WTC11 (cell line): ENCODE data around the gene CLIC5.

Experiments used
- AFF4 ChIP-seq: sonication (generic); formaldehyde crosslinking; IDR thresholded peaks from 2 replicates; pipeline ENCODE4 v1.8.1; 2023; ENCODE audit warnings: mild to moderate bottlenecking, missing genetic modification reagents, borderline replicate concordance
- ATF6 ChIP-seq: sonication (generic); formaldehyde crosslinking; IDR thresholded peaks from 2 replicates; pipeline ENCODE4 v1.8.1; 2023; ENCODE audit warnings: mild to moderate bottlenecking, missing genetic modification reagents
- CREB1 ChIP-seq: sonication (generic); formaldehyde crosslinking; IDR thresholded peaks from 2 replicates; pipeline ENCODE4 v1.8.0; 2023; ENCODE audit warnings: mild to moderate bottlenecking, missing genetic modification reagents
- CREM ChIP-seq: sonication (generic); formaldehyde crosslinking; IDR thresholded peaks from 2 replicates; pipeline ENCODE4 v1.8.1; 2022; ENCODE audit warnings: mild to moderate bottlenecking, missing genetic modification reagents, moderate library complexity
- CTCF ChIP-seq: fragments of 200-600 bp; IDR thresholded peaks from 2 replicates; pipeline ENCODE4 v1.8.0; 2022; ENCODE audit warnings: antibody characterized with exemption
- ETV6 ChIP-seq: sonication (generic); formaldehyde crosslinking; IDR thresholded peaks from 2 replicates; pipeline ENCODE4 v1.8.1; 2022; ENCODE audit warnings: mild to moderate bottlenecking, missing genetic modification reagents
- FOXJ3 ChIP-seq: sonication (generic); formaldehyde crosslinking; IDR thresholded peaks from 2 replicates; pipeline ENCODE4 v1.9.0; 2021; ENCODE audit warnings: missing genetic modification reagents, mild to moderate bottlenecking, borderline replicate concordance
- NR3C1 ChIP-seq: sonication (generic); formaldehyde crosslinking; conservative IDR thresholded peaks from 2 replicates; pipeline ENCODE4 v1.8.1; 2023; ENCODE audit warnings: low read depth, mild to moderate bottlenecking, missing genetic modification reagents
- SP1 ChIP-seq: sonication (generic); formaldehyde crosslinking; conservative IDR thresholded peaks from 2 replicates; pipeline ENCODE4 v1.8.1; 2022; ENCODE audit warnings: missing genetic modification reagents
- ZNF138 ChIP-seq: sonication (generic); formaldehyde crosslinking; conservative IDR thresholded peaks from 2 replicates; pipeline ENCODE4 v1.8.1; 2022; ENCODE audit warnings: mild to moderate bottlenecking, moderate library complexity, missing genetic modification reagents
- TF ChIP-seq, protein P1 (sequence below): sonication (generic); formaldehyde crosslinking; IDR thresholded peaks from 2 replicates; pipeline ENCODE4 v1.8.1; 2023; ENCODE audit warnings: mild to moderate bottlenecking, missing genetic modification reagents, moderate library complexity
- TF ChIP-seq, protein P2 (sequence below): sonication (generic); formaldehyde crosslinking; IDR thresholded peaks from 2 replicates; pipeline ENCODE4 v1.8.1; 2022; ENCODE audit warnings: mild to moderate bottlenecking, missing genetic modification reagents, moderate library complexity, borderline replicate concordance
- TF ChIP-seq, protein P3 (sequence below): sonication (generic); formaldehyde crosslinking; IDR thresholded peaks from 2 replicates; pipeline ENCODE4 v1.8.0; 2022; ENCODE audit warnings: mild to moderate bottlenecking, missing genetic modification reagents
- TF ChIP-seq, protein P4 (sequence below): sonication (generic); formaldehyde crosslinking; IDR thresholded peaks from 2 replicates; pipeline ENCODE4 v1.8.0; 2022; ENCODE audit warnings: mild to moderate bottlenecking, missing genetic modification reagents

GRCh38 chr6:45917439-45917838 is 98.2 kb downstream of the CLIC5 start:
- TF ChIP-seq, protein P1, sequence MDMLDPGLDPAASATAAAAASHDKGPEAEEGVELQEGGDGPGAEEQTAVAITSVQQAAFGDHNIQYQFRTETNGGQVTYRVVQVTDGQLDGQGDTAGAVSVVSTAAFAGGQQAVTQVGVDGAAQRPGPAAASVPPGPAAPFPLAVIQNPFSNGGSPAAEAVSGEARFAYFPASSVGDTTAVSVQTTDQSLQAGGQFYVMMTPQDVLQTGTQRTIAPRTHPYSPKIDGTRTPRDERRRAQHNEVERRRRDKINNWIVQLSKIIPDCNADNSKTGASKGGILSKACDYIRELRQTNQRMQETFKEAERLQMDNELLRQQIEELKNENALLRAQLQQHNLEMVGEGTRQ (CRISPR knock-in tag), result no peak
- TF ChIP-seq CREB1 (CRISPR knock-in tag) (no peak), CTCF (no peak), SP1 (CRISPR knock-in tag) (no peak), FOXJ3 (CRISPR knock-in tag) (no peak), ATF6 (CRISPR knock-in tag) (no peak), CREM (no peak), AFF4 (CRISPR knock-in tag) (no peak), ETV6 (CRISPR knock-in tag) (no peak), ZNF138 (CRISPR knock-in tag) (no peak), NR3C1 (no peak)
- TF ChIP-seq, protein P2, sequence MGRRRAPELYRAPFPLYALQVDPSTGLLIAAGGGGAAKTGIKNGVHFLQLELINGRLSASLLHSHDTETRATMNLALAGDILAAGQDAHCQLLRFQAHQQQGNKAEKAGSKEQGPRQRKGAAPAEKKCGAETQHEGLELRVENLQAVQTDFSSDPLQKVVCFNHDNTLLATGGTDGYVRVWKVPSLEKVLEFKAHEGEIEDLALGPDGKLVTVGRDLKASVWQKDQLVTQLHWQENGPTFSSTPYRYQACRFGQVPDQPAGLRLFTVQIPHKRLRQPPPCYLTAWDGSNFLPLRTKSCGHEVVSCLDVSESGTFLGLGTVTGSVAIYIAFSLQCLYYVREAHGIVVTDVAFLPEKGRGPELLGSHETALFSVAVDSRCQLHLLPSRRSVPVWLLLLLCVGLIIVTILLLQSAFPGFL (CRISPR knock-in tag), result no peak
- TF ChIP-seq, protein P3, sequence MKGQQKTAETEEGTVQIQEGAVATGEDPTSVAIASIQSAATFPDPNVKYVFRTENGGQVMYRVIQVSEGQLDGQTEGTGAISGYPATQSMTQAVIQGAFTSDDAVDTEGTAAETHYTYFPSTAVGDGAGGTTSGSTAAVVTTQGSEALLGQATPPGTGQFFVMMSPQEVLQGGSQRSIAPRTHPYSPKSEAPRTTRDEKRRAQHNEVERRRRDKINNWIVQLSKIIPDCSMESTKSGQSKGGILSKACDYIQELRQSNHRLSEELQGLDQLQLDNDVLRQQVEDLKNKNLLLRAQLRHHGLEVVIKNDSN (CRISPR knock-in tag), result no peak
- TF ChIP-seq, protein P4, sequence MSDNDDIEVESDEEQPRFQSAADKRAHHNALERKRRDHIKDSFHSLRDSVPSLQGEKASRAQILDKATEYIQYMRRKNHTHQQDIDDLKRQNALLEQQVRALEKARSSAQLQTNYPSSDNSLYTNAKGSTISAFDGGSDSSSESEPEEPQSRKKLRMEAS (CRISPR knock-in tag), result no peak
